Glutamatergic neuron (in vitro differentiated cells): Measurements from ENCODE around the gene TMEM255A. TPM values are rescaled to one million over a fixed set of nuclear protein-coding genes. Genes with fewer than 3 reads are reported as not detected.

ENCODE experiments used
- DNase-seq: peaks from one replicate; pipeline ENCODE4 v3.0.0; 2022
- H3K27ac Mint-ChIP-seq: one replicate; pipeline ENCODE4 v1.8.0; 2020; ENCODE audit warnings: mild to moderate bottlenecking, mixed read lengths, inconsistent platforms; ENCODE audit not compliant: unreplicated experiment
- H3K27me3 Mint-ChIP-seq: one replicate; pipeline ENCODE4 v1.8.0; 2020; ENCODE audit warnings: mild to moderate bottlenecking, moderate library complexity, mixed read lengths, inconsistent platforms; ENCODE audit not compliant: unreplicated experiment
- H3K36me3 Mint-ChIP-seq: one replicate; pipeline ENCODE4 v1.8.0; 2020; ENCODE audit warnings: mild to moderate bottlenecking, mixed read lengths, inconsistent platforms; ENCODE audit not compliant: unreplicated experiment
- H3K4me1 Mint-ChIP-seq: one replicate; pipeline ENCODE4 v1.8.0; 2020; ENCODE audit warnings: mild to moderate bottlenecking, low read depth, mixed read lengths, inconsistent platforms; ENCODE audit not compliant: unreplicated experiment
- H3K4me3 Mint-ChIP-seq: one replicate; pipeline ENCODE4 v1.8.0; 2020; ENCODE audit warnings: mild to moderate bottlenecking, mixed read lengths, inconsistent platforms; ENCODE audit not compliant: unreplicated experiment
- H3K9me3 Mint-ChIP-seq: one replicate; pipeline ENCODE4 v1.8.0; 2020; ENCODE audit warnings: mild to moderate bottlenecking, moderate library complexity, mixed read lengths, inconsistent platforms; ENCODE audit not compliant: unreplicated experiment
- total RNA-seq: library from RNA; stranded (reverse); fragmentation: NEBNext Ultra II Directional; extraction: Animal tissue kit (Norgen Biotek cat#: 25700); gene quantifications from one replicate; pipeline ENCODE4 v1.2.1, GENCODE V29; 2021; ENCODE audit not compliant: unreplicated experiment
- TF ChIP-seq, protein P1 (sequence below): fragments of 200-600 bp; sonication (generic); IDR thresholded peaks from one replicate; pipeline ENCODE4 v1.5.0; 2021; ENCODE audit not compliant: partially characterized antibody, unreplicated experiment

TMEM255A gene
- total RNA-seq, 1 donor from 2014 or later, result 7.6 TPM

DNA sequence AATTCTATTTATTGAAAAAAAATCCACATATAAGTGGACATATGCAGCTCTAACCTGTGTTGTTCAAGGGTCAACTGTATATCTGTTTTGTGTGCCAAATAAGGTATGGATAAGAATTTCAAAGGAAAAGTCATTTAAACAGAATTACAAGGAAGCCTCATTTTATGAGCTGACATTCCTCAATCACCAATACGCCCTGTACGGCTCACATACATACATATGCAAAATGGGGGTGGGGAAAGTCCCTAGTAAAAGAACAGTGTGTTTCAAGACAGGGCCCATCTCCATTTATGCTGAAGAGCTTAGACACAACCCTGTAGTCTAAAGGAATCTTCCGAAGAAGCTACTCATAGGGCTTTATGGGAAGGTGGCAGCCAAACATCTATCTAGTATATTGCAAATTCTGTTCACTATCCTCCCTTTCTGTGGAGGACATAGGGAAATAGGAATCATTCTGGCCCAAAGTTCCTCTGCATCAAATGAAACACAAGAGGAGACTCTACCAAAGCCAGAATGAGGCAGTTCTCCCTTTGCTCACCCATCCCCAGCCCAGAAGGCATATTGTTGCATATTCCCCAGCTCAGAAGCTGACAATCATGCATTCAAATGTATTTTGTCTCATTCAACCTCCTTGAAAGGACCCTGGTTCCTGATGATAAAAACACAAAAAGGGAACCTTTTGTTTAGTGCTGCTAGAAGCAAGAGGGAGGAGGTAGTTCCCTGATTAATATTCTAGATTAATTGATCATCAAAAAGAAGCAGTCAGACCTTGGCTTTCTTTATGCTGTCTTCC, 74.4 kb downstream of the TMEM255A start:
- DNase-seq, result no peak
- Mint-ChIP-seq H3K36me3 (no peaks in the 10 kb centered on the region), H3K4me3 (no peak overlapping the region), H3K9me3 (peaks cover under 1% of the 10 kb centered on the region), H3K27me3 (no peaks in the 10 kb centered on the region), H3K4me1 (no peaks in the 10 kb centered on the region), H3K27ac (no peak overlapping the region)
- TF ChIP-seq, protein P1, sequence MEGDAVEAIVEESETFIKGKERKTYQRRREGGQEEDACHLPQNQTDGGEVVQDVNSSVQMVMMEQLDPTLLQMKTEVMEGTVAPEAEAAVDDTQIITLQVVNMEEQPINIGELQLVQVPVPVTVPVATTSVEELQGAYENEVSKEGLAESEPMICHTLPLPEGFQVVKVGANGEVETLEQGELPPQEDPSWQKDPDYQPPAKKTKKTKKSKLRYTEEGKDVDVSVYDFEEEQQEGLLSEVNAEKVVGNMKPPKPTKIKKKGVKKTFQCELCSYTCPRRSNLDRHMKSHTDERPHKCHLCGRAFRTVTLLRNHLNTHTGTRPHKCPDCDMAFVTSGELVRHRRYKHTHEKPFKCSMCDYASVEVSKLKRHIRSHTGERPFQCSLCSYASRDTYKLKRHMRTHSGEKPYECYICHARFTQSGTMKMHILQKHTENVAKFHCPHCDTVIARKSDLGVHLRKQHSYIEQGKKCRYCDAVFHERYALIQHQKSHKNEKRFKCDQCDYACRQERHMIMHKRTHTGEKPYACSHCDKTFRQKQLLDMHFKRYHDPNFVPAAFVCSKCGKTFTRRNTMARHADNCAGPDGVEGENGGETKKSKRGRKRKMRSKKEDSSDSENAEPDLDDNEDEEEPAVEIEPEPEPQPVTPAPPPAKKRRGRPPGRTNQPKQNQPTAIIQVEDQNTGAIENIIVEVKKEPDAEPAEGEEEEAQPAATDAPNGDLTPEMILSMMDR, result no peak

- DNase-seq, result no peak
- Mint-ChIP-seq H3K9me3 (no peaks in the 10 kb centered on the region), H3K27ac (no peak overlapping the region), H3K4me1 (no peaks in the 10 kb centered on the region), H3K36me3 (no peaks in the 10 kb centered on the region), H3K27me3 (no peaks in the 10 kb centered on the region), H3K4me3 (no peak overlapping the region)
- TF ChIP-seq, protein P1, result no peak
These were observed 76.0 kb downstream of the TMEM255A start for GRCh38 chrX:120235284-120235683.

DNA sequence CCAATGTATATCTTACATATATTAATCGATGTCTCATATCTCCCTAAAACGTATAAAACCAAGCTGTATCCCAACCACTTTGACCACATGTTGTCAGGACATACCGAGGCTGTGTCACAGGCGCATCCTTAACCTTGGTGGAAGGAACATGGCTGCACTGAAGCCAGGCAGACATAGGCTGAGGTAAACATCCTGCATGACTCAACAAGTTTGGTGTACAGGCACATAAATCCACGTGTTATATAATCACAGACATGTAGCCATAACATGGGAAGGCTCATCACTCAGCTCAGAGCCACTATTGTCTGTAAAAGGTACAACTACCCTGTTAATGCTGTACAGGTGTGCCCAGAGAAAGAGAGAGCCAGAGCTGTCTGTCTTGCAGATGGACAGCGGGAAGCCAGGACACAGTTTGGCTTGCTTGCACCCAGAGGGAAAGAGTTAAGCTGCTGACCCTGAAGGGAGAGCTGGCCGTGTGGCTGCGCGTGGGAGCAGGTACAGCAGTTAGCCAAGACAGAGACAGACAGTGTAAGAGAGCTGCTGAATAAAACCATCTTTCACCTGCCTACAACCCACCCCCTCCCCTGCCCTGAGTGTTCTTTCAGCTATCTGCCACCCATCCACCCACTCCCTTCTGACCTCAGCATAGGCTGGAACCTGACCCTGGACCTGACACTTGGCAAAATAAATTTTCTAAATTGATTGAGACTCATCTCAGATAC, 82.9 kb downstream of the TMEM255A start:
- Mint-ChIP-seq H3K36me3 (no peaks in the 10 kb centered on the region), H3K27me3 (no peaks in the 10 kb centered on the region), H3K9me3 (no peaks in the 10 kb centered on the region), H3K4me3 (no peak overlapping the region), H3K27ac (no peak overlapping the region), H3K4me1 (no peaks in the 10 kb centered on the region)
- no peak for DNase-seq
- TF ChIP-seq, protein P1, result no peak

- Mint-ChIP-seq H3K27me3 (no peaks in the 10 kb centered on the region), H3K9me3 (no peaks in the 10 kb centered on the region), H3K4me3 (no peak overlapping the region), H3K27ac (no peak overlapping the region), H3K36me3 (peaks cover 6% of the 10 kb centered on the region), H3K4me1 (no peaks in the 10 kb centered on the region)
- no peak for DNase-seq
- TF ChIP-seq, protein P1, result no peak
These were observed 86.9 kb downstream of the TMEM255A start for GRCh38 chrX:120224388-120224787.

DNA sequence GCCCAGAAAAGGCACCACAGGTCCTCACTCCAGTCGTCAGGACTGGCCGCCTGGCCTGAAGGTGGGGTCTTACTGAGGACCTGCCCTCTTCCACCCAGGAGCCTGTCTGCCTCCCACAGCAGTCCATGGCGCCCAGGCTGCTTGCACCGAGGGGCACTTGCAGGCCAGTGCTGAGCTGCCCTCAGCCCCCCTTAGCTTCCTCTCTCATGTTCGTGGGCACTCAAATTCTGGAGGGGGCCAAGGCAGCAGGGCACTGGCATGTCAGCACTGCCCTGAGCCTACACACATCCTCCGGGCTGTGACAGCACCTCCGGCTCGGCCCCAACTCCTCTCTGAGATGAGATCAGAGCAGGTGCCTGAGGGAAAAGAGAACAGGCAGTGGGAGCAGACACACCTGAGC, 87.9 kb downstream of the TMEM255A start:
- Mint-ChIP-seq H3K9me3 (no peaks in the 10 kb centered on the region), H3K27ac (no peak overlapping the region), H3K27me3 (no peaks in the 10 kb centered on the region), H3K36me3 (peaks cover 6% of the 10 kb centered on the region), H3K4me3 (no peak overlapping the region), H3K4me1 (no peaks in the 10 kb centered on the region)
- DNase-seq, result no peak
- TF ChIP-seq, protein P1, result no peak
